ENCODE data around the gene LRR1.

LRR1 gene

GRCh38 chr14:49586673-49587460 lies 11.9 kb upstream of the LRR1 start:
- DNase-seq (ENCODE audit: low read depth) = peak; percentile 88
- H3K4me3 ChIP-seq (replicated peaks; ENCODE audit: low read depth, low read length) = peak overlapping the region; percentile 71
- peak; percentile 68 for TF ChIP-seq CTCF (IDR thresholded peaks at IDR 0.05; ENCODE audit: low read length, missing control alignments)

- H3K4me3 ChIP-seq (replicated peaks; ENCODE audit: low read depth, low read length) = no peak overlapping the region
- TF ChIP-seq CTCF (IDR thresholded peaks at IDR 0.05; ENCODE audit: low read length, missing control alignments) = no peak
- DNase-seq (ENCODE audit: low read depth) = no peak
Measured at GRCh38 chr14:49589387-49589786, 9.4 kb upstream of the LRR1 start.

GRCh38 chr14:49593016-49593415 lies 5.7 kb upstream of the LRR1 start:
- DNase-seq (ENCODE audit: low read depth) = peak; percentile 50
- no peak overlapping the region for H3K4me3 ChIP-seq (replicated peaks; ENCODE audit: low read depth, low read length)

GRCh38 chr14:49594347-49595091 lies 4.2 kb upstream of the LRR1 start:
- H3K4me3 ChIP-seq (replicated peaks; ENCODE audit: low read depth, low read length) = no peak overlapping the region
- peak; percentile 75 for DNase-seq (ENCODE audit: low read depth)
- TF ChIP-seq CTCF (IDR thresholded peaks at IDR 0.05; ENCODE audit: low read length, missing control alignments) = no peak

More at GRCh38 chr14:49593016-49593415, 5.7 kb upstream of the LRR1 start:
- peak; percentile 0 for TF ChIP-seq CTCF (IDR thresholded peaks at IDR 0.05; ENCODE audit: low read length, missing control alignments)

GRCh38 chr14:49598189-49598484 lies 603 bp upstream of the LRR1 start:
- TF ChIP-seq CTCF (IDR thresholded peaks at IDR 0.05; ENCODE audit: low read length, missing control alignments) = no peak
- no peak for DNase-seq (ENCODE audit: low read depth)

GRCh38 chr14:49607583-49607982 lies 8.8 kb downstream of the LRR1 start:
- DNase-seq (ENCODE audit: low read depth) = no peak
- H3K4me3 ChIP-seq (replicated peaks; ENCODE audit: low read depth, low read length) = no peak overlapping the region
- TF ChIP-seq CTCF (IDR thresholded peaks at IDR 0.05; ENCODE audit: low read length, missing control alignments) = no peak

More at GRCh38 chr14:49598189-49598484, 603 bp upstream of the LRR1 start:
- peak overlapping the region; percentile 93 for H3K4me3 ChIP-seq (replicated peaks; ENCODE audit: low read depth, low read length)

Measured in fibroblast of pulmonary artery (primary cell).